Skin epidermis (tissue), 12 donors: ENCODE data around the gene LY86.

Experiments used
- H3K27ac ChIP-seq, 21 experiments: fragments of 200-600 bp; sonication (generic) in 11 of 21; one replicate each; pipeline ENCODE4 v1.5.0; 2020; ENCODE audit warnings: mild to moderate bottlenecking in 3 of 21, inconsistent platforms in 2 of 21, moderate library complexity in 2 of 21
- H3K4me3 ChIP-seq, 7 experiments: fragments of 200-600 bp; sonication (generic) in 2 of 7; one replicate each; pipeline ENCODE4 v1.5.0; 2020; ENCODE audit warnings: inconsistent platforms in 2 of 7, mild to moderate bottlenecking in 2 of 7, moderate library complexity in 1 of 7

Gene LY86

DNA sequence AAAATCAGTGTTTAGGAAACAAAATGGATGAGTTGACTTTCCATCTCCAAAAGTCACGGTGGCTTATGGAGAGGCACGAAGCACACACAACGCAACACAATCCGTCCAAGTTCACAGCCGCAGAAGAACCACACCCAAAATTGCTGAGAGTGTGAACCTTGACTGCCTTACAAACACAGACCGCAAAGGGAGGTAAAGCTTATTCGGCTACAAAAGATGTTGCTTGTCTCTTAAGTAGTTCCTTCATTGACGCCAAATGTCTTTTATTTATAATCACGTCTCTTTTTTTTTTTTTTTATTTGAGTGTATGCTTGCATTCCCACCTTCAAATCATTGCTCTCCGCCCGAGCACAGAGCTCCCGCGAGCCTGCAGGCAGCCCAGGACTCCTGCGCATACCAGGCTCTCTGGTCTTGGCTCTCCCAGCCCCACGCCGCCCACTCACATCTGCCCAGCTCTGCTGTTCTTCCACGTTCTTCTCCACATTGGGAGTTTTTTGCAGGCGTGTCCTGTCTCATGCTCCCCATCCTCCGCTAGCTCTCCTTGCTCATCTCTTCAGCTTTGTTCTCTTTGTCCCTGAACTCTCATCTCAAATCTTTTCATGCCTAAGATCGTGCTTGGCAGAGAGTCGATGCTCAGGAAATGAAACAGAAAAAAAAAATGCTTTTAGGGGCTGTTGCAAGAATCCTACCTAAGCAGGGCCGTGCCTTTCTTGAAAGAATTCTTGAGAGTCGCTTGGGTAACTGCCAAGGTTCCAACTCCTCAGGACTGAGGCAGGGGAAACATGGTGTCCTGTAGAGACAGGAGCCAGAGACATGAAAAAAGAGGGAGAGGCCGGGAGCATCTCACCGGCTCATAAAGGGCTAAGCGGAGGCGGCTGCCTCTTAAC is 25.8 kb downstream of the LY86 start:
- H3K27ac ChIP-seq = peak overlapping the region in 1 of 21 experiments; percentile 38
- H3K4me3 ChIP-seq = no peak overlapping the region

DNA sequence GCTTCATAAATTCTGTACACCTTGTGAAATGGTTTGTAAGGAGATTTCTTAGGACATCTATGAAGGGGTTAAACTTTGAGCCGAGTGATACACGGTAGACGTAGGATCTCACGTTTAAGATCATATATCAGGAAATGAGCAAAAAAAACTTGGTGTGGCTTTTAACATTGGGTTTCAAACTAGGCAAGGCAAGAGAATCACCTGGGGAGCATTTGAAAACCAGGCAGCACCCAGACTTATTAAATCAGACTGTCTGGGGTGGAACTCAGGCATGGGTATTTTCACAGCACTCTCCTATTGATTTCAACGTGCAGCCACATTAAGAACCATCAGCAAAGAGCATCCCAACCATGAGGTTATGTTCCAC is 26.4 kb downstream of the LY86 start:
- Histone ChIP-seq H3K27ac (peak overlapping the region in 1 of 21 experiments; percentile 38), H3K4me3 (no peak overlapping the region)

DNA sequence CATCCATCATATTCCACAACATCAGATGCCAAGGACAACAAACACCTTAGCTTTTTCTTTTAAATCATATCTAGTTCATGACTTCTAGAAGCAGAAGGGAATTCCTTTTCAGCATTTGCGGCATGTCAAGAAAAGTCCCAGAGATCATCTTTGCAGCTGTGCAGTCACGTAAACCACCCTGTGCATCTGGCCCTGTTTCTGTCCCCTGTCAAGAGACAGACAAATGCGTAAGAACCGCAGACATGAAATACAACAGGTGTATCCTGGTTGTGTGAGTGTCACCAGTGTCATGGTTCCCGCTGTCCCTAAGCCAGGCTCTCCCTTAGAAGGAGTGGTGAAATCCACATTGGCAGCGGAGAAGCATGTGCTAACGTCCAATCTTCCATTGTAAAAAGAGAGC is 28.1 kb downstream of the LY86 start:
- no peak overlapping the region for H3K4me3 ChIP-seq
- no peak overlapping the region for H3K27ac ChIP-seq

- H3K27ac ChIP-seq = no peak overlapping the region
- no peak overlapping the region for H3K4me3 ChIP-seq
Measured at GRCh38 chr6:6619021-6619794, 30.7 kb downstream of the LY86 start.

- Histone ChIP-seq H3K27ac (peak overlapping the region in 3 of 21 experiments; percentile 25 to 50 (median 28)), H3K4me3 (no peak overlapping the region)
Measured at GRCh38 chr6:6620766-6621425, 32.4 kb downstream of the LY86 start.

GRCh38 chr6:6622501-6622900 is 34.0 kb downstream of the LY86 start:
- no peak overlapping the region for H3K27ac ChIP-seq
- H3K4me3 ChIP-seq = no peak overlapping the region

DNA sequence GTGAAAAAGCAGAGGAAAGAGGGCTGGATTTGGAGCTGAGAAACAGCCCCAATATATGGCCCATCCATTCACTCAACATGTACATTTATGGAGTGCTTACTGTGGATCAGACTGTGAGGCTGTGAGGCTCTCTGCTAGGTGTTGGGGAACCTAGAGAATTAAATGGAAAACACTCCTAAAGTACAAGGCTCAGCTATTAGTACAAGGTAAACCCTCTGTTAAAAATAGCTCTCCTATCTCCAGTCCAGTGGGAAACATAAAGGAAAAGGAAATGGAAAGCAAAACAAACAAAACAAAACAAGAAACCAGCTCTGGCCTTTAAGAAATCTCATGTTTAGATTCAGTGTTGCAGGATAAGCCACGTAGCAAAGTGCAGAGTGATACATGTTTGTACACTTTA is 35.0 kb downstream of the LY86 start:
- no peak overlapping the region for H3K27ac ChIP-seq

DNA sequence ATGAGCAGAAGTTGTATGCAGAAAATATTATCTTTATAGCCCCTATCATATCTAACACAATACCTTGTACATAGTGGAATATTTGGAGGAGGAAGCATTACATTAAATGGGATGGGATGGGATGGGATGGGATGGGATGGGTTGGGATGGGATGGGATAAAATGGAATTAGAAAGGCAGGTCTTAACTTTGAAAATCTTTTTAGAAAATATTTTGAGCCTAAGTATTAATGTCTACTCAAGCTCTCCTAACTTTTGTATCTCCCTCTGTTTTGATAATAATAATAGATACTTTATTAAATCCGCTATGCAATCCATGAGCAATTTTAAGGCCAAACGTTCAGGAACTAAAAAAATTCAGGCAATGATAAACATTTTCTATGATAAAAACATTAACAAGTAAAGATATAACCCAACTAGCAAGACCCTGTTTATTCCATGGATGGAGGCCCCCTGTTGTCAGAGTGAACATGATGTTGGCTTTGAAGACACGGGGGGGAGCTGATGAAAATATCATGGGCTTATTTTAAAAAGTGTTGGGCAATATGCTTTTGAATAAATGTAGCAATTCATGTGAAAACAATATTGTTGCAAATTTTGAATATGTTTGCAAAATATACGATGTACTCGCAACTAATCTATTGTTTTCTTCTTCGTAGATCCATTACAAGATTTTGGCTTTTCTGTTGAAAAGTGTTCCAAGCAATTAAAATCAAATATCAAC is 35.9 kb downstream of the LY86 start:
- H3K4me3 ChIP-seq = no peak overlapping the region
- no peak overlapping the region for H3K27ac ChIP-seq

More for the DNA sequence above, 35.0 kb downstream of the LY86 start:
- no peak overlapping the region for H3K4me3 ChIP-seq

DNA sequence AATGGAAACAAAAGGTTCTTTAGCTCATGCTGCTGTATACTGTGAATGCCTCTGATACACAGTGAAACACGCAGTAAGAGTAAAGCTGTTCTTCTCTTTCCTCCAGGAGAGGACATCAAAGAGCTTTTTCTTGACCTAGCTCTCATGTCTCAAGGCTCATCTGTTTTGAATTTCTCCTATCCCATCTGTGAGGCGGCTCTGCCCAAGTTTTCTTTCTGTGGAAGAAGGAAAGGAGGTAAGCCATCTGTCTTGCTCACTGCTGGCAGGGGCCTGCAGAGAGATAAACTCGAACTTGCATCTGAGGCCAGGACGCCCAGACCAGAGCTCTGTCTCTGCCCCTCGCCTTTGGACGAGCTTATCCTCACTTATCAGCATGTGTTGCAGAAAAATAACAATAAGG is 37.7 kb downstream of the LY86 start:
- H3K27ac ChIP-seq = no peak overlapping the region
- no peak overlapping the region for H3K4me3 ChIP-seq

- Histone ChIP-seq H3K27ac (no peak overlapping the region), H3K4me3 (no peak overlapping the region)
Measured at GRCh38 chr6:6629402-6629801, 40.9 kb downstream of the LY86 start.

DNA sequence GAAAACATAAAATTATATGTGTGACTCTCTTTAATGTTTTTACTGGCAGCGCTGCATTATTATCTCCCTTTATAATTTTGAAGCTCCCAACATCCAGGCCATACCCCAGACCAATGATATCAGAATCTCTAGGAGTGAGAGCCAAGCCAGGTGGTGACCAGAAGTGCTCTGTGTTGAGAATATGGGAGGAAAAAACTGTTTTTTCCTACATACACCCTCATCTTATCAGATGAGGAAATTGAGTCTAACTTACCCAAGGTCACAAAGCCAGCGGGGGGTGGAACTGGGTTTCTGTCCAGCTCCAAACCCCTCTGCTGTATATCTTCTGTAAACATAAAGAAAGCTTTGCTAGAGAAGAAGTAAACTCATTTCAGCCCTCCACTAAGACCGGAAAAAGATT is 42.5 kb downstream of the LY86 start:
- Histone ChIP-seq H3K4me3 (no peak overlapping the region), H3K27ac (no peak overlapping the region)

DNA sequence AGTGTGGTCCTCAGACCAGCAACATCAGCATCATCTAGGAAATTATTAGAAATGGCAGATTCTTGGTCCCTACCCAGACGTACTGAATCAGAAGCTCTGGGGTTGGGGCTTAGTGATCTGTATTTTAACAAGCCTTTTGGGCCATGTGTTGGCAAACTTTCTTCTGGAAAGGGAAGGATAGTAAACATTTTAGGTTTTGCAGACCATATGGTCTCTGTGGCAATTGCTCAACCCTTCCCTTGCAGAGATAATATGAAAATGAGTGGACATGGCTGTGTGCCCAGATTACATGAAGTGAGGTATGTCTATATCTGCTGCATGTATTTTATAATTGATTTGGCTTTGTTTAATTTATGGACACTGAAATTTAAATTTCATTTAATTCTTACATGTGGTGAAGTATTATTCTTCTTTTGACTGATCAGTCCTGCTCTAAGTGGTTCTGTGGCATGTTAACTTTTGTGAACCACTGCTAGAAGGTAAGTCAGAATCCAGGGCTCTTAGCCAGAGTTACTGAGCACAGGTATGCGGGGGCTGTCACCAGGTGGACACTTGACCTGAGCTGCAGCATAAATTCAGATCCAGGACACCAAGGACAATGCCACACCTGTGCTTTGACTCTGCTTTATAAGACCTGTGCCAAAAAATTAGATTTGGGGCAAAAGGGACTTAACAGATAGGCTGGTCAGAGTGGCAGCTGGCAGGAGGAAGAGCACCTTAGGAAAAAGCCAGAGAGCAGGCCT is 43.2 kb downstream of the LY86 start:
- no peak overlapping the region for H3K27ac ChIP-seq
- H3K4me3 ChIP-seq = no peak overlapping the region

GRCh38 chr6:6633898-6634734 is 45.6 kb downstream of the LY86 start:
- Histone ChIP-seq H3K4me3 (no peak overlapping the region), H3K27ac (no peak overlapping the region)

- Histone ChIP-seq H3K4me3 (no peak overlapping the region), H3K27ac (no peak overlapping the region)
Measured at GRCh38 chr6:6634735-6635075, 46.2 kb downstream of the LY86 start.

DNA sequence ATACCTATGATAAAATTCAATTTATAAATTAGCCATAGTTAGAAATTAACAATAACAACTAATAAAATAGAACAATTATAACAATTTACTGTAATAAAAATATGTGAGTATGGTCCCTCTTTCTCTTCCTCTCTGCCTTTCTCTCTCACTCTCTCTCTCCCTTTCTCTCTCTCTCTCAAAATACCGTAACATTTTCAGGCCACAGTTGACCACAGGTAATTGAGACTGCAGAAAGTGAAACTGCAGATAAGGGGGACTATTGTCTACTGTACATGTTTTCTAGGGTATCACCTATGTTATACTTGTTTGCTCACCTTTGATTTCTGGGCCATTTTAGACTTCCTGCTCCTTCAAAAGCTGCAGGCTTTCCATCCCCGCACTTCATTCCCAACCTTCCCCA is 46.8 kb downstream of the LY86 start:
- no peak overlapping the region for H3K27ac ChIP-seq
- no peak overlapping the region for H3K4me3 ChIP-seq

DNA sequence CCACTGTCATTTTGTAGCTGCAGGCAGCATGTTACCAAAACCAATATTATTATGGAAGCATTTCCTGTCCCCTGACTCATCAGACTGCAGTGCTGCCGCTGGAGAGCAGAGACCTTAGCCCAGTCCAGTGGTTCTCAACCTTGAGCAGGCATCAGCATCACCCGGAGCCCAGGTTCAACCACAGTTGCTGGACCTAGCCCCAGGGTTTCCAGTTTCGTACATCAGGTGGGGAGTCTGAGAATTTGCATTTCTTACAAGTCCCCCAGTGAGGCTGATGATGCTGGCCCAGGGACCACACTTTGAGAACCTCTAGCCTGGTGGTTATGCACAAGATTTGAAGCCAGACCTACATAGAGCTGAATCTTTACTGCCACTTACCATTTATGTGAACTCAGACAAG is 47.3 kb downstream of the LY86 start:
- Histone ChIP-seq H3K27ac (no peak overlapping the region), H3K4me3 (no peak overlapping the region)

DNA sequence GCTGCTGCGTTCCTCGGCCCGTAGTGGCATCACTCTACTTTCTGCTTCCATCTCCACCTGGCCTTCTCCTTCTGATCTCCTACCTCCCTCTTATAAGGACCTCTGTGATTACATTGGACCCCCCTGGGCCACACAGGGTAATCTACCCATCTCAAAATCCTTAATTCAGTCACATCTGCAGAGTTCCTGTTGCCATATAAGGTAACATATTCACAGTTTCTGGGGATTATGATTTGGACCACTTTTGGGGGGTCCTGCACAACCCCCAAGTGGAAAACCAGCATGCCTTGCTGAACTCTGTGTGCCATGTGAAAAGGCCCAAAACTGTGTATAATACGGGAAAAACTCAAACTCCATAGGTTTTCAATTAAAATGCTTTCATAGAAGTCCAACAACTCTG is 51.1 kb downstream of the LY86 start:
- no peak overlapping the region for H3K4me3 ChIP-seq

GRCh38 chr6:6640926-6641325 is 52.4 kb downstream of the LY86 start:
- Histone ChIP-seq H3K27ac (no peak overlapping the region), H3K4me3 (no peak overlapping the region)

More for the DNA sequence above, 51.1 kb downstream of the LY86 start:
- H3K27ac ChIP-seq = no peak overlapping the region

- no peak overlapping the region for H3K27ac ChIP-seq
- H3K4me3 ChIP-seq = no peak overlapping the region
Measured at GRCh38 chr6:6643398-6643797, 54.9 kb downstream of the LY86 start.
